Measurements from ENCODE around the gene ZFAND2A.
"Not testable (repeated sequence)": the region's sequence is repeated elsewhere in the genome, so short reads cannot be mapped to it uniquely, and the experiment has no call there.

Gene ZFAND2A, protein sequence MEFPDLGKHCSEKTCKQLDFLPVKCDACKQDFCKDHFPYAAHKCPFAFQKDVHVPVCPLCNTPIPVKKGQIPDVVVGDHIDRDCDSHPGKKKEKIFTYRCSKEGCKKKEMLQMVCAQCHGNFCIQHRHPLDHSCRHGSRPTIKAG

DNA sequence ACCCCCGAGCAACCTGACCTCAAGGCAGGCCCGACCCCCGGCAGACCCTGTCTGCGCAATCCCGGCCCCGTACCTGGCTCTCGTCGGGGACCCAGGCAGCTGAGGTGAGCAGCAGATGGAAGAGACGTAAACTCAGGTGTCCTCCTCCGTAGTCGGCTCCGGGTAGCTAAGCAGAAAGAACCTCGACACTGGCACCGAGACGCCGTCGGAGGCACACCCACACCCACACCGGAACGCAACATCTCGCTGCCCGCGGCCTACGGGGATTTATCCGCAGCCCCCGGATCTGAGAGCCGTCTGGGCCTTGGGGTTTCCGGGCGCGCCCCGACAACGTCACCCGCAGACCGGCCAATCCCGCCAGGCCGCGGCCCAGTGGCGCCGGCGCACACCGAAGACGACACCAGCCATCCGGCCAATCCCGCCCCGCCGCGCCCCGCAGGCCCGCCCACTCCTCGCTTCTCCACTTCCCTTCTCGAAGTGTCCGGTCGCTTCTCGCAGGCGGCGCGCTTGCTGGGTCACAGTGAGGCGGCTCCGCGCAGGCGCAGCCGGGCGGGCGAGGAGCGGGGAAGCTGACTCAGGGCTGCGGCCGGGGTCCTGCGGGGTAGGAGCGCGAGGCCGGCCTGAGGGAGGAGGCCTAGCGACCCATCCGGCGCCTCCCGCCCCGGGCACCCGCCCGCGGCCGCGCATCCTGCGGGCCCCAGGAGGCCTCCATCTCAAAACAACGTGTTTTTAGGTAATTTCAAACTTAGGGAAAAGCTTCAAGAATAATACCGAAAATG lies at the start of gene ZFAND2A:
TSS of gene ZFAND2A (minus strand) at position 306 of the 779 bp plus-strand sequence. CDS start 1,984 bp downstream, outside the sequence.
- no peaks in the 10 kb centered on the region for H3K4me1 ChIP-seq (ENCODE audit: control insufficient read depth, low read depth, low read length)
- H3K27ac ChIP-seq (ENCODE audit: low read length): peak within 1 kb of the TSS; percentile 85
- H3K9me3 ChIP-seq (ENCODE audit: control insufficient read depth, low read depth, low read length): no peaks in the 10 kb centered on the region
- peaks cover 13% of the 10 kb centered on the region for H3K36me3 ChIP-seq (ENCODE audit: control insufficient read depth, low read depth, low read length)
- no peaks in the 10 kb centered on the region for H3K27me3 ChIP-seq (ENCODE audit: control insufficient read depth, insufficient read depth, low read length)
- peak within 1 kb of the TSS; percentile 92 for H3K4me3 ChIP-seq (ENCODE audit: low read length)
- H3K9ac ChIP-seq (ENCODE audit: low read length): peak within 1 kb of the TSS; percentile 85

DNA sequence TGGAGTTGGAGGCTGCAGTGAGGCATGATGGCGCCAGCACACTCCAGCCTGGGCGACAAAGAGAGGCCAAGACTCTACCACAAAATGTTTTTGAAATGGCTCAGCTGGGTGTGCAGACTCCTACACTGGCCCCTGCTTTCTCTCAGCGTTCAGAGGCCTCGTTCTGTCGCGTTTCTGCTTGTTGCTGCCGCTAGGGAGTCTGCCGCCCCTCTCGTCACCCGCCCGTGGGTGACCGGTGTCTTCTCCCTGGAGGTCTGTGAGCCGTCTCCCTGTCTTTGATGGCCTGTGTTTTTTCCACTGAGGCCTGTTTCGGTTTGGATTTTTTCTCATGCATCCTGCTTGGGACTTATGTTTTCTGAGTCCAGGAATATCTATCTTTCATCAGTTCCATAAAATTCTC lies 49.1 kb upstream of the ZFAND2A start:
- Histone ChIP-seq H3K27ac (ENCODE audit: low read length) (no peak overlapping the region), H3K27me3 (ENCODE audit: control insufficient read depth, insufficient read depth, low read length) (no peaks in the 10 kb centered on the region), H3K4me3 (ENCODE audit: low read length) (no peak overlapping the region), H3K9ac (ENCODE audit: low read length) (no peak overlapping the region), H3K4me1 (ENCODE audit: control insufficient read depth, low read depth, low read length) (no peaks in the 10 kb centered on the region), H3K36me3 (ENCODE audit: control insufficient read depth, low read depth, low read length) (no peaks in the 10 kb centered on the region), H3K9me3 (ENCODE audit: control insufficient read depth, low read depth, low read length) (no peaks in the 10 kb centered on the region)

DNA sequence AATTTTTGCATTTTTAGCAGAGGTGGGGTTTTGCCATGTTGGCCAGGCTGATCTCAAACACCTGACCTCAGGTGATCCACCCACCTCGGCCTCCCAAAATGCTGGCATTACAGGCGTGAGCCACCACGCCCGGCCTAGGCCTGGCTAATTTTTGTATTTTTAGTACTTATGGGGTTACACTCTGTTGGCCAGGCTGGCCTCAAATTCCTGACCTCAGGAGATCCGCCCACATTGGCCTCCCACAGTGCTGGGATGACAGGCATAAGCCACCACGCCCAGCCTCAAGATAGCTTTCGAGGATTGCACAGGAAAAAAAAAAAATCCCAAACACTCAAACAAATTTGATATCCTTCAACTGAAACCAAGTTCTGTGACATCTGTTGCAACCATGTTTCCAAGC lies 45.7 kb upstream of the ZFAND2A start:
- not testable (repeated sequence) for H3K27ac ChIP-seq (ENCODE audit: low read length); H3K9me3 ChIP-seq (ENCODE audit: control insufficient read depth, low read depth, low read length); H3K4me1 ChIP-seq (ENCODE audit: control insufficient read depth, low read depth, low read length); H3K9ac ChIP-seq (ENCODE audit: low read length); H3K27me3 ChIP-seq (ENCODE audit: control insufficient read depth, insufficient read depth, low read length); H3K36me3 ChIP-seq (ENCODE audit: control insufficient read depth, low read depth, low read length); H3K4me3 ChIP-seq (ENCODE audit: low read length)

DNA sequence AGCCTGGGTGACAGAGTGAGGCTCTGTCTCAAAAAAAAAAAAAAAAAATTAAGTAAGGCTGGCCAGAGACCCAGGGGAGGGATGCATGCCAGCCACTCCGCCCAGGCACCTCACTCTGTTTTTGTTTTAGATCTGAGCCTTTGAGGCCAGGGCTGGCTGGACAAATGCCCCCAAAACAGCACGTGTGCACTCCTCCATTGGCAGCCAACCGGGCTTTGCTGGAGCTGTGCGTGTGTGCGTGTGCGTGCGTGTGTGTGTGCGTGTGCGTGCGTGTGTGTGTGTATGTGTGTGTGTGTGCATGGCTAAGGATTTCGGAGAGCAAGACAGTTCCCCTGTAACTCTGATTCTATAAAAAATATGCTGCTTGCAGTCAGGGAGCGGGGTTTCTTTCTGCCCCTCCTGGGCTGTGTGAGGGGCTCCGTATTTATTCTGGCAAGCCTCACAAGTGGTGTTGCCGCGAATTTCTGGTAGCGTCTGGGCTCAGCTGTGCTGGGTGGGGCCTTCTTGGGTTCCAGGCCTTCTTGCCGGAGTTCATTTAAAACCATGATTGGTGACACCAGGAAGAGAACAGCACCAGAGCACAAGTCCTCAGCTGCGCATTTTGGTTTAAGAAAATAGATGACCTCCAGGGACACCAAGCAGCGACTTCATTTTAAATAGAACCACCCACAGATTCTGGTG lies 44.6 kb upstream of the ZFAND2A start:
- no peaks in the 10 kb centered on the region for H3K9me3 ChIP-seq (ENCODE audit: control insufficient read depth, low read depth, low read length)
- H3K9ac ChIP-seq (ENCODE audit: low read length): no peak overlapping the region
- no peaks in the 10 kb centered on the region for H3K27me3 ChIP-seq (ENCODE audit: control insufficient read depth, insufficient read depth, low read length)
- H3K4me3 ChIP-seq (ENCODE audit: low read length): no peak overlapping the region
- H3K27ac ChIP-seq (ENCODE audit: low read length): no peak overlapping the region
- no peaks in the 10 kb centered on the region for H3K36me3 ChIP-seq (ENCODE audit: control insufficient read depth, low read depth, low read length)
- H3K4me1 ChIP-seq (ENCODE audit: control insufficient read depth, low read depth, low read length): no peaks in the 10 kb centered on the region

DNA sequence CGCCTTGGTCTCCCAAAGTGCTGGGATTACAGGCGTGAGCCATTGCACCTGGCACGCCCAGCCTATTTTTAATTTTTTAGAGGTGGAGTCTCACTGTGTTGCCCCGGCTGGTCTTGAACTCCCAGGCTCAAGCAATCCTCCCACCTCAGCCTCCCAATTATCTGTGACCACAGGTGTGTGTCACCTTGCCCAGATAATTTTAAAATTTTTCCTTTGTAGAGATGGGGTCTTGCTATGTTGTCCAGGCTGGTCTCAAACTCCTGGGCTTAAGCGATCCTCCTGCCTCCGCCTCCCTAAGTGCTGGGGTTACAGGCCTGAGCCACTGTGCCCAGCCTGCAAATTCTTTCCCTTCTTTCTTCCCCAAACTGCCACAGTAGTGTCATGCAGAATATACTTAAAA lies 42.9 kb upstream of the ZFAND2A start:
- H3K9ac ChIP-seq (ENCODE audit: low read length); H3K27ac ChIP-seq (ENCODE audit: low read length); H3K4me1 ChIP-seq (ENCODE audit: control insufficient read depth, low read depth, low read length); H3K36me3 ChIP-seq (ENCODE audit: control insufficient read depth, low read depth, low read length); H3K4me3 ChIP-seq (ENCODE audit: low read length); H3K9me3 ChIP-seq (ENCODE audit: control insufficient read depth, low read depth, low read length); H3K27me3 ChIP-seq (ENCODE audit: control insufficient read depth, insufficient read depth, low read length): not testable (repeated sequence)

DNA sequence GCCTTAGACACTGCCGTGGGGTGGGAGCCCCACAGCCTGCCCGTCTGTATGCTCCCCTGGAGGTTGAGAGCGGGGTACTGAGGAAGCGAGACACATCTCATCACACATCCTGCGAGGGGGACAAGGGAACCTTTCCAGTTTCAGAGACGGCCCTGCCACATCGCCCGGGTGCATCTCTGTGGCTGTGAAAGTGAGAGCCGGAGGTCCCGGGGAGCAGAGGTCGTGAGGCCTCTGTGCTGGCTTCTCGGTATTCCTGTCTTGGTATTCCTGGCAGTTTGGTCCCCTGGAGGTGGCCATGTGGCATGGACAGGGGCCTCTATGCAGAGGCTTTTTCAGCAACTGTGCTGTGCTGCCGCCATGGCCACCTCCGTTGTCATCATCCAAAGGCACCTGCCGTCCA lies 41.9 kb upstream of the ZFAND2A start:
- no peaks in the 10 kb centered on the region for H3K36me3 ChIP-seq (ENCODE audit: control insufficient read depth, low read depth, low read length)
- no peaks in the 10 kb centered on the region for H3K27me3 ChIP-seq (ENCODE audit: control insufficient read depth, insufficient read depth, low read length)

DNA sequence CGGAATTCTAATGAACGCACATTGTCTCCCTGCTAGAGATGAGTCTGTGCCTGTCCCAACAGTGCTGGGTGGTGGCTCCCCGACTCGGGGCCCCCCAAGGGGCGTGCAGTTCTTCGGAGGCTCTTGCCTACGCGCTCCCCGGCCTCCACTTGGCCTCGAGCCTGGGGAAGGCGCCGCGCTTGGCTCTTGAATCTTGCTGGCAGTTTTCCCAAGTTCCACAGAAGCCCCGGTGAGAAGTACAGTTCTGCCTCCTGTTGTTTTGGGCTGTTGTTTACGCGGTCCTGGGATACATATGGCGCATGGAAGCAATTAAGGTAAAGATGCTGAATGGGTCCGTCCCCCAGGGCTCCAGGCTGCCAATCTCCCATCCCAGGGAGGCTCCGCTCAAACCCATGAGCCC lies 40.0 kb upstream of the ZFAND2A start:
- Histone ChIP-seq H3K27ac (ENCODE audit: low read length) (no peak overlapping the region), H3K9me3 (ENCODE audit: control insufficient read depth, low read depth, low read length) (no peaks in the 10 kb centered on the region), H3K4me1 (ENCODE audit: control insufficient read depth, low read depth, low read length) (no peaks in the 10 kb centered on the region), H3K27me3 (ENCODE audit: control insufficient read depth, insufficient read depth, low read length) (no peaks in the 10 kb centered on the region), H3K4me3 (ENCODE audit: low read length) (no peak overlapping the region), H3K36me3 (ENCODE audit: control insufficient read depth, low read depth, low read length) (no peaks in the 10 kb centered on the region), H3K9ac (ENCODE audit: low read length) (no peak overlapping the region)

More for the DNA sequence above, 41.9 kb upstream of the ZFAND2A start:
- Histone ChIP-seq H3K4me3 (ENCODE audit: low read length) (no peak overlapping the region), H3K9me3 (ENCODE audit: control insufficient read depth, low read depth, low read length) (no peaks in the 10 kb centered on the region), H3K9ac (ENCODE audit: low read length) (no peak overlapping the region), H3K4me1 (ENCODE audit: control insufficient read depth, low read depth, low read length) (no peaks in the 10 kb centered on the region), H3K27ac (ENCODE audit: low read length) (no peak overlapping the region)

DNA sequence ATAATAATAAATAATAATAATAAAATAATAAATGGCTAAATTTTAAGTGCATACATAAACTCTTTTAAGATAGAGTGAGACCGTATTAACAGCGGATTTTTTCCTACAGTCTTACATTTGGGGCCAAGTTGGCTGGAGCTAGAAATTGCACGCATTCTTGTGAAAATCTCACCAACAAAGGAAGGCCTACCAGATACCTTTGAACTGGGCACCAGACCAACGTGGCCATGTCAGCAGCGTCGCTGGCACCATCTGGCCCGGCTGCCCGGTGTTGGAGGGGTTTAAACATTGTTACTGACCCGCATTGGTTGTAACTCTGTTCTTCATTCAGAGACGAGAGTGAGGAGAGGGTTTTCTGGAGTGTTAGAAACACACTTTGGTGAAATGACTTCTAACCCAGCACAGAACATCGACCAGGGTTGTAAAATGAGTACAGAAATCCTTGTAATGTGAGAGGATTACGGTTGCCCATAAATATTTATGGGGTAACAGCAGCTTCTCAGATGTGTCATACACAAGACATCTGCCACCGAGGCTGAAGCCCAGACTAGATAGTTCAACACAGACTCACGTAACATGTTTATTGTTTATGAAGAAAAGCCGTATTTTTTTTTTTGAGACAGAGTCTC lies 38.1 kb upstream of the ZFAND2A start:
- Histone ChIP-seq H3K27ac (ENCODE audit: low read length) (no peak overlapping the region), H3K36me3 (ENCODE audit: control insufficient read depth, low read depth, low read length) (no peaks in the 10 kb centered on the region), H3K4me3 (ENCODE audit: low read length) (no peak overlapping the region), H3K9ac (ENCODE audit: low read length) (no peak overlapping the region), H3K27me3 (ENCODE audit: control insufficient read depth, insufficient read depth, low read length) (peaks cover 11% of the 10 kb centered on the region), H3K4me1 (ENCODE audit: control insufficient read depth, low read depth, low read length) (no peaks in the 10 kb centered on the region), H3K9me3 (ENCODE audit: control insufficient read depth, low read depth, low read length) (no peaks in the 10 kb centered on the region)

DNA sequence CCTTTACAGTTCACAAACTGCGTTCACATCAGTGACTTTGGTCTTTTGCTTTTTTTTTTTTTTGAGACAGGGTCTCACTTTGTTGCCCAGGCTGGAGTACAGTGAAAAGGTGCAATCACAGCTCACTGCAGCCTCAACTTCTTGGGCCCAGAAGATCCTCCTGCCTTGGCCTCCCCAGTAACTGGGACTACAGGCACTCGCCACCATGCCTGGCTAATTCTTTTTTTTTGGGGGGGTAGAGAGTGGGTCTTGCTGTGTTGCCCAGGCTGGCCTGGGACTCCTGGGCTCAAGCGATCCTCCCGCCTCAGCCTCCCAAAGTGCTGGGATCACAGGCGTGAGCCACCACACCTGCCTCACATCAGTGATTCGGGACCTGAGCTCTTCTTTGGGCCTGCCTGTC lies 37.0 kb upstream of the ZFAND2A start:
- Histone ChIP-seq H3K4me3 (ENCODE audit: low read length) (no peak overlapping the region), H3K36me3 (ENCODE audit: control insufficient read depth, low read depth, low read length) (no peaks in the 10 kb centered on the region), H3K27me3 (ENCODE audit: control insufficient read depth, insufficient read depth, low read length) (peaks cover 11% of the 10 kb centered on the region), H3K9me3 (ENCODE audit: control insufficient read depth, low read depth, low read length) (no peaks in the 10 kb centered on the region), H3K4me1 (ENCODE audit: control insufficient read depth, low read depth, low read length) (no peaks in the 10 kb centered on the region), H3K27ac (ENCODE audit: low read length) (no peak overlapping the region), H3K9ac (ENCODE audit: low read length) (no peak overlapping the region)

DNA sequence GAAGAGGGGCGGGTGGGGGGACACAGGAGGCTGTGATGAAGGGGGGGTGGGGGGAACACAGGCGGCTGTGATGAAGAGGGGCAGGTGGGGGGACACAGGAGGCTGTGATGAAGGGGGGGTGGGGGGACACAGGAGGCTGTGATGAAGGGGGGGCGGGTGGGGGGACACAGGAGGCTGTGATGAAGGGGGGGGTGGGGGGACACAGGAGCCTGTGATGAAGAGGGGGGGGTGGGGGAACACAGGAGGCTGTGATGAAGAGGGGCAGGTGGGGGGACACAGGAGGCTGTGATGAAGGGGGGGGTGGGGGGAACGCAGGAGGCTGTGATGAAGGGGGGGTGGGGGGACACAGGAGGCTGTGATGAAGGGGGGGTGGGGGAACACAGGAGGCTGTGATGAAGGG lies 36.4 kb upstream of the ZFAND2A start:
- H3K27ac ChIP-seq (ENCODE audit: low read length); H3K9me3 ChIP-seq (ENCODE audit: control insufficient read depth, low read depth, low read length); H3K9ac ChIP-seq (ENCODE audit: low read length); H3K36me3 ChIP-seq (ENCODE audit: control insufficient read depth, low read depth, low read length); H3K4me1 ChIP-seq (ENCODE audit: control insufficient read depth, low read depth, low read length); H3K4me3 ChIP-seq (ENCODE audit: low read length): not testable (repeated sequence)
- H3K27me3 ChIP-seq (ENCODE audit: control insufficient read depth, insufficient read depth, low read length): peaks cover 11% of the 10 kb centered on the region

DNA sequence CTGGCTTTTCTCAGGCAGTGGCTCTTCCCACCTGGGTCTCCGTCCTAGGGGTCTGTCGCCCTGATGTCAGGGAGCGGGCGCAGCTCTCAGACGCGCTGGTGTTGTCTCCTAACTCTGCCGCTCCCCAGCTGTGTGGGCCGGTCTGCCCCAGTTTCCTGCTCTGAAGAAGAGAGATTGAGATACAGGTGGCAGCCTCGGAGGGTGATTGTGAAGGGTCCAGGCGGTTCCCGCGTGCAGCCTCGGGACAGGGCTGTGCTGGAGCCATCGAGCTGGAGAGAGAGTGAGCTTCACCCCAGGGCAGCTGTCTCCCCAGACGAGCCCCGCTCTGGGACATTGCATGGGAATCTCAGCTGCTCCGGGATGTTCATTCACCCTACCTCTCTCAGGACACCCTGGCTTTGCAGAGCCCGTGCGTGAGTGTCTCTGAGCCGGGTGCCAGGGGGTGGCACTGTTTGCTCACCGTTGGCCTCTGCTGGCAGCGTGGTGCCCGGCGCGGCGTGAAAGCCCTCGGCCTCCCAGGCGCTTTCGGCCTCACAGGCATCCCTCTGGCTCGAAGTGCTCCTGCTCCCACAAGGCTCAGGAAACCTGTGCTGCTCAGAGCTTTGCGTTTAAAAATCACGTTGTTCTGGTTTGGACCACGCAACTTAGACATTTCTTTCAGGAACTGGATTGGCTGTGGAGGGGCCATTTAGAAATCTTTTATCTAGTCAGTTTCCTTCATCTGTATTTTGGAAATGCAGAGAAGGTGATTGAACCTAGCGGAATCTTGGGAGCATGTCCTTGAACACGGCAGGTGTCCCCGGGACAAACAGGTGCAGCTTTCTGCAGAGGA lies 33.8 kb upstream of the ZFAND2A start:
- no peak overlapping the region for H3K4me3 ChIP-seq (ENCODE audit: low read length)
- no peak overlapping the region for H3K27ac ChIP-seq (ENCODE audit: low read length)
- no peaks in the 10 kb centered on the region for H3K9me3 ChIP-seq (ENCODE audit: control insufficient read depth, low read depth, low read length)
- H3K27me3 ChIP-seq (ENCODE audit: control insufficient read depth, insufficient read depth, low read length): peaks cover 11% of the 10 kb centered on the region
- no peaks in the 10 kb centered on the region for H3K4me1 ChIP-seq (ENCODE audit: control insufficient read depth, low read depth, low read length)
- H3K36me3 ChIP-seq (ENCODE audit: control insufficient read depth, low read depth, low read length): no peaks in the 10 kb centered on the region
- H3K9ac ChIP-seq (ENCODE audit: low read length): no peak overlapping the region

Measured in iPS-18a (cell line).